Astrocyte (in vitro differentiated cells and primary cell): ENCODE results near the gene TOM1L2. TPM values are rescaled to one million over a fixed set of nuclear protein-coding genes. Genes with fewer than 3 reads are reported as not detected.

Experiments
- DNase-seq: peaks from one replicate; pipeline ENCODE4 v3.0.0-alpha.2; 2010; ENCODE audit warnings: low read depth
- FAIRE-seq: peaks from 2 replicates; lab custom pipeline; 2011; peaks lifted over from hg19 to GRCh38; lab: Jason Lieb, UNC
- H2AFZ ChIP-seq: 2 replicates; pipeline ENCODE4 v1.6.0; 2012; ENCODE audit warnings: low read depth, low read length, inconsistent platforms
- H3K27ac ChIP-seq: 2 replicates; pipeline ENCODE4 v1.5.1; 2011; ENCODE audit warnings: low read depth, low read length, inconsistent platforms
- H3K27me3 ChIP-seq: 2 replicates; pipeline ENCODE4 v1.6.0; 2011; ENCODE audit warnings: low read length, inconsistent platforms; ENCODE audit not compliant: insufficient read depth
- H3K36me3 ChIP-seq: 2 replicates; pipeline ENCODE4 v1.5.1; 2011; ENCODE audit warnings: low read length, inconsistent platforms; ENCODE audit not compliant: insufficient read depth
- H3K4me1 ChIP-seq: 2 replicates; pipeline ENCODE4 v1.5.1; 2011; ENCODE audit warnings: low read length, inconsistent platforms; ENCODE audit not compliant: insufficient read depth
- H3K4me2 ChIP-seq: 2 replicates; pipeline ENCODE4 v1.6.0; 2012; ENCODE audit warnings: low read length, inconsistent platforms
- H3K4me3 ChIP-seq: 2 replicates; pipeline ENCODE4 v1.5.1; 2011; ENCODE audit warnings: low read depth, mild to moderate bottlenecking, low read length, inconsistent platforms; ENCODE audit not compliant: insufficient read depth
- H3K79me2 ChIP-seq: 2 replicates; pipeline ENCODE4 v1.6.0; 2012; ENCODE audit warnings: mild to moderate bottlenecking, low read length, inconsistent platforms; ENCODE audit not compliant: insufficient read depth
- H3K9ac ChIP-seq: 2 replicates; pipeline ENCODE4 v1.6.0; 2012; ENCODE audit warnings: mild to moderate bottlenecking, low read length, inconsistent platforms
- H3K9me3 ChIP-seq: 2 replicates; pipeline ENCODE4 v1.5.1; 2012; ENCODE audit warnings: low read depth, mild to moderate bottlenecking, low read length, inconsistent platforms; ENCODE audit not compliant: insufficient read depth
- H4K20me1 ChIP-seq: 2 replicates; pipeline ENCODE4 v1.6.0; 2012; ENCODE audit warnings: low read length, inconsistent platforms; ENCODE audit not compliant: insufficient read depth
- H3K27ac Mint-ChIP-seq: one replicate; pipeline ENCODE4 v1.8.0; 2021; ENCODE audit warnings: mild to moderate bottlenecking, mixed read lengths; ENCODE audit not compliant: unreplicated experiment
- H3K27me3 Mint-ChIP-seq: one replicate; pipeline ENCODE4 v1.8.0; 2021; ENCODE audit warnings: low read depth, mixed read lengths; ENCODE audit not compliant: unreplicated experiment
- H3K36me3 Mint-ChIP-seq: one replicate; pipeline ENCODE4 v1.8.0; 2021; ENCODE audit warnings: low read depth, mixed read lengths; ENCODE audit not compliant: unreplicated experiment
- H3K4me1 Mint-ChIP-seq: one replicate; pipeline ENCODE4 v1.8.0; 2021; ENCODE audit warnings: low read depth, mixed read lengths; ENCODE audit not compliant: unreplicated experiment
- H3K4me3 Mint-ChIP-seq: one replicate; pipeline ENCODE4 v1.8.0; 2021; ENCODE audit warnings: mild to moderate bottlenecking, moderate library complexity, mixed read lengths; ENCODE audit not compliant: unreplicated experiment
- H3K9me3 Mint-ChIP-seq: one replicate; pipeline ENCODE4 v1.8.0; 2021; ENCODE audit warnings: mild to moderate bottlenecking, mixed read lengths; ENCODE audit not compliant: unreplicated experiment
- CTCF ChIP-seq: IDR thresholded peaks from 2 replicates; pipeline ENCODE4 v1.5.1; 2011; ENCODE audit warnings: low read depth, mild to moderate bottlenecking, inconsistent platforms, low read length, moderate library complexity; ENCODE audit not compliant: insufficient read depth
- EZH2 ChIP-seq: IDR thresholded peaks from 2 replicates; pipeline ENCODE4 v1.6.1; 2012; ENCODE audit warnings: mild to moderate bottlenecking, low read length, inconsistent platforms; ENCODE audit not compliant: insufficient read depth
- total RNA-seq: library from RNA; stranded (reverse); gene quantifications from 2 replicates; pipeline ENCODE4 v1.2.1, GENCODE V29; 2021

Gene TOM1L2
- total RNA-seq, 1 donor from 2014 or later = 54.4 TPM

DNA sequence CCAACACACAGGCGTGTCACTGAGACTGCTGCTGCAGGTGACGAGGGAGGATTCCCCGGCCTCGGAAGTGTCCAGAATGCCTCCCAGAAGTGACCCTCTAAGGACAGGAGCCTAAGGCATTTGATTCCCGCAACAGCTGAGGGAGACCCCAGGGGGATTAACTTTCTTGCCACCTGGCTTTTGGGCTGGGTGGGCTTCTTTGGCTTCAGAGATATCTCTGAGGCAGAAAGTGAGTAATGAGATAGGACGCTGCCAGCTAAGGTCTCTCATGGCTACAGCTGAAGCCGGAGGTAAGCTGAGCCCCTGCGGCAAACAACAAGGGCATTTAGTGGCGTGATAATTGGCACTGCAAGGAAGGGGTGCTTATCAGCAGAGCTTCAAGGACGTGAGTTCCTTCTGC, 17.4 kb upstream of the TOM1L2 start:
- Mint-ChIP-seq H3K36me3 (no peaks in the 10 kb centered on the region), H3K4me3 (no peak overlapping the region), H3K9me3 (no peaks in the 10 kb centered on the region), H3K4me1 (peaks cover 8% of the 10 kb centered on the region), H3K27me3 (peaks cover 7% of the 10 kb centered on the region), H3K27ac (no peak overlapping the region)
- Histone ChIP-seq H4K20me1 (no peaks in the 10 kb centered on the region), H3K9me3 (no peaks in the 10 kb centered on the region), H3K36me3 (no peaks in the 10 kb centered on the region), H2AFZ (no peak overlapping the region), H3K4me1 (peaks cover 18% of the 10 kb centered on the region), H3K27me3 (no peaks in the 10 kb centered on the region), H3K4me2 (no peak overlapping the region), H3K9ac (no peak overlapping the region), H3K4me3 (no peak overlapping the region), H3K79me2 (no peaks in the 10 kb centered on the region), H3K27ac (no peak overlapping the region)
- FAIRE-seq (no peak), DNase-seq (no peak)
- no peak for TF ChIP-seq CTCF
- TF ChIP-seq EZH2 = no peak

DNA sequence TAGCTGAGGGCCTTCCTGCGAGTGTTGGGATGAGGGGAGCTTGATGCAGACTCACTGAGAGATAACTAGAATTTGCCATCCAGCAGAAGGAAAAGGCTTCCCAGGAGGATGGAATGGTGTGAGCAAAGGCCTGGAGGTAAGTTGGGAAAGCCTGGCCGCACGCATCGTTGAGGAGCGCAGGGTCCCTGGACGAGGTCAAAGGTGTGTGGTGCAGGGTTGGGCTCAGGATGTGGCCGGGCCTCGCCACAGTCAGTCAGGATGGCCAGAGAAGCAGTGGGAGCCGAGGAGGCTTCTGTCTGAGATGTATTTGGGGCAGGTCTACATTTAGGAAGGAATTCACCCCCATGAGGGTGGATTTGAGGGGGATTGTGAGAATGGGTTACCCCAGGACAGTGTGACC, 16.9 kb upstream of the TOM1L2 start:
- DNase-seq (no peak), FAIRE-seq (no peak)
- H3K9me3 Mint-ChIP-seq = no peaks in the 10 kb centered on the region
- no peaks in the 10 kb centered on the region for H3K36me3 Mint-ChIP-seq
- no peak overlapping the region for H3K27ac Mint-ChIP-seq
- H3K79me2 ChIP-seq = no peaks in the 10 kb centered on the region
- peaks cover 7% of the 10 kb centered on the region for H3K4me1 Mint-ChIP-seq
- no peak overlapping the region for H3K27ac ChIP-seq
- no peaks in the 10 kb centered on the region for H3K36me3 ChIP-seq
- TF ChIP-seq CTCF (no peak), EZH2 (no peak)
- H3K4me3 Mint-ChIP-seq = no peak overlapping the region
- H3K27me3 ChIP-seq = no peaks in the 10 kb centered on the region
- no peak overlapping the region for H3K4me2 ChIP-seq
- no peak overlapping the region for H3K4me3 ChIP-seq
- H2AFZ ChIP-seq = no peak overlapping the region
- H3K27me3 Mint-ChIP-seq = peaks cover 7% of the 10 kb centered on the region
- H3K9ac ChIP-seq = no peak overlapping the region
- no peaks in the 10 kb centered on the region for H3K9me3 ChIP-seq
- H3K4me1 ChIP-seq = peaks cover 18% of the 10 kb centered on the region
- H4K20me1 ChIP-seq = no peaks in the 10 kb centered on the region

DNA sequence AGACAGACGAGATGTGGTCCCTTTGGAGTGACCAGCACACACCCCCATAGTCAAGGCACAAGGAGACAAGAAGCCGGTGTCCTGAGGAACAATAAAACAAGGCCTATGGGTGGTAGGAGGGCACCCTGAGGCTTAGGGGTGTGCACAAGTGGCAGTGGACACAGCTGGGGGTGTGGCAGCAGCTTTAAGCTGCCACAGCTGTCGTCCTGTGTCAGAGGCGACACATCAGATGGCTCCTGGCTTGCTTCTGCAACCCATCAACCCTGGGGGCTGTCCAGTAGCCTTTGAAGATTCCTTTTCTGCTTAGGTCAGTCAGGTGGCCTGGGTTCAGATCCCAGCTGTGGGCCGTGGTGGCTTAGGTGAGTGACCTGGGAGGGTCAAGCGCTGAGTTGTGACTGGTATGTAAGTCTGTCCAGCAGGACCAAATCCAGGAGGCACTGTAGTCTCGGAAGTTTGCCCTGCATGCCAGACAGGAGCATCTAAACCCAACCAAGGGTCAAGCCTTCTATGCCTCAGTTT, 16.3 kb upstream of the TOM1L2 start:
- no peaks in the 10 kb centered on the region for H3K36me3 Mint-ChIP-seq
- DNase-seq = no peak
- H3K4me1 Mint-ChIP-seq = peaks cover 7% of the 10 kb centered on the region
- H3K27ac Mint-ChIP-seq = no peak overlapping the region
- peaks cover 6% of the 10 kb centered on the region for H3K27me3 Mint-ChIP-seq
- Histone ChIP-seq H3K4me2 (no peak overlapping the region), H3K79me2 (no peaks in the 10 kb centered on the region), H3K27me3 (no peaks in the 10 kb centered on the region), H3K9ac (no peak overlapping the region), H3K4me1 (peaks cover 18% of the 10 kb centered on the region), H3K36me3 (no peaks in the 10 kb centered on the region), H4K20me1 (no peaks in the 10 kb centered on the region), H3K9me3 (no peaks in the 10 kb centered on the region), H3K4me3 (no peak overlapping the region), H3K27ac (no peak overlapping the region), H2AFZ (no peak overlapping the region)
- no peak for TF ChIP-seq CTCF
- no peak for TF ChIP-seq EZH2
- H3K9me3 Mint-ChIP-seq = no peaks in the 10 kb centered on the region
- H3K4me3 Mint-ChIP-seq = no peak overlapping the region
- no peak for FAIRE-seq
